HG03469 (cell line): ENCODE data around the gene TCTN1.
"Not testable (repeated sequence)": the region's sequence is repeated elsewhere in the genome, so short reads cannot be mapped to it uniquely, and the experiment has no call there.

Experiments
- ATAC-seq: cut with Tn5 transposase; IDR thresholded peaks from one replicate; pipeline ENCODE4 v1.9.1; 2021; ENCODE audit warnings: mild to moderate bottlenecking, moderate library complexity, moderate number of reproducible peaks; ENCODE audit not compliant: unreplicated experiment

TCTN1 gene

DNA sequence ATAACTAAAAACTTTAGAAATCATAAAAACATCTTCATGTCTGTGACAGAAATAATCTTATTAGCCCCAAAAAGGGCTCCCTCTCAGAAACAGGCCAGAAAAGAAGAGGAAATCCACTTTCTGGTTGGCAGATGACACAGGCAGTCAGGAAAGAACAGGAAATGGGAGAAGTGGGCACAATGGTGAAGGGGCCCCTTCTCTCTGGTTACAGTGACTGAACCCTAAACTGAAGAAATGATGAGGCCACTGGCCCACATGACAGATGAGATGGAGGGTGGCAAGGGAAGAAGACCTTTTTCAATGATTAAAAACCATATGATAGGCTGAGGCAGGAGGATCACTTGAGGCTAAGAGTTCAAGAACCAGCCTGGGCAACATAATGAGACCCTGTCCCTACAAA, 21.1 kb downstream of the TCTN1 start:
- no peak for ATAC-seq

DNA sequence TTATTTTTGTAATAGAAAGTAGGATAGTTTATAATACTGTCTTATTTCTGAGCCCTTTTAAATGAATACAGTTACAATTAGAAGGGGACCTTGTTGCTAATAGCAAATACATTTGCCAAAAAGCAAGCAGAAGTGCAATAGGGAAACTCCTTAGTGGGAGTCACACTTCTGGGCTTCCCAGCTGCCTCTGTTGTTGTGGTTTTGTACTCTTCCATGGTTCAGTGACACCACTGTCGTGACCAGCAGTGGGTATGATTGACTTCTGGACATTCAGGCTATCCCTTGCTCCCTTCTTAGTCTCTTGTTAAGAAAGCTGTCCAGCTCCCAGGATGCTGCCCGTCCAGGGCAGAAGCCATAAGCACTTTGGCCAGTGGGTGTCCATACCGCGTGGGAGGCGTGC, 22.6 kb downstream of the TCTN1 start:
- ATAC-seq: no peak

DNA sequence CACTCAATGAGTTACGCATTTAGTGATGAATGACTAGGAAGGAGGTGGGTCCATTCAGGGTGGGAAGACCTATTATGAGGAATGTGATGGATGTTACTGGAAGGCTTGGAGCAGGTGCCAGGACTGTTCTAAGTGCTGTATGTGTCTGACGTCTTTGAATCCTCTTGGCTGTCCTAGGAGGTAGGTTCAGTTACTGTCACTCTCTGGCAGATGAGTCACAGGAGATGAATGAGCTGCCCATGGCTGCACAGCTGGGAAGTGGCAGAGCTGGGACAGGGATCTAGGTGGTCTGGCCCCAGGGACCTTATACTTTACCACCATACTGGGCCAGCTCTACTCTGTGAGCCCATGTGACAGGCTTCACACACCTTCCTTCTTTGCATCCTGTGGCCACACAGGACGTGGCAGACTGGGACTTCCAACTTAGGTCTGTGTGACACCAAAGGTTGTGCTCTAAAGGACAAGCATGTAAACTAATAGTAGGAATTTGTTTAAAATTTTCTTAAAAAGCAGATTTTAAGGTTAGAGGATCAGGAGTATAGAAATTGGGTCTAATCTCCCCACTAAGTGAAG, 24.0 kb downstream of the TCTN1 start:
- ATAC-seq: no peak

DNA sequence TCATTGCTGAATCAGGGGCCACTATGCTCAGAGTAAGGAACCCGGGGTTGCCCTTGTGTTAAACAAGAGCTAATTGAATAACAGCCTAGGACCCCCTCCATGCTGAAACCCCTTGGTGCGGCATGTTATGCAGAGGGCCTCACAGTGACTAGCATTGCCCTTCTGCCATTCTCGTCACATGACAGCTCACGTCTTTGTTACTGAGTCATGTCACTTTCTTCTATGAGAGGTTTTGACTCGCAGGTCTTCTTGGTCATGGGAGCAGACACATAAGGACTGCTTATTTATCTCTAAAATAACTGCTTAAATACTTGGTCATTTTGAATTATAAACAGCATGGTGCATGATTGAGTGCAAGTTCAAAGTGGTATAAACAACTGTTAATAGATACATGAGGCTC, 24.9 kb downstream of the TCTN1 start:
- no peak for ATAC-seq

DNA sequence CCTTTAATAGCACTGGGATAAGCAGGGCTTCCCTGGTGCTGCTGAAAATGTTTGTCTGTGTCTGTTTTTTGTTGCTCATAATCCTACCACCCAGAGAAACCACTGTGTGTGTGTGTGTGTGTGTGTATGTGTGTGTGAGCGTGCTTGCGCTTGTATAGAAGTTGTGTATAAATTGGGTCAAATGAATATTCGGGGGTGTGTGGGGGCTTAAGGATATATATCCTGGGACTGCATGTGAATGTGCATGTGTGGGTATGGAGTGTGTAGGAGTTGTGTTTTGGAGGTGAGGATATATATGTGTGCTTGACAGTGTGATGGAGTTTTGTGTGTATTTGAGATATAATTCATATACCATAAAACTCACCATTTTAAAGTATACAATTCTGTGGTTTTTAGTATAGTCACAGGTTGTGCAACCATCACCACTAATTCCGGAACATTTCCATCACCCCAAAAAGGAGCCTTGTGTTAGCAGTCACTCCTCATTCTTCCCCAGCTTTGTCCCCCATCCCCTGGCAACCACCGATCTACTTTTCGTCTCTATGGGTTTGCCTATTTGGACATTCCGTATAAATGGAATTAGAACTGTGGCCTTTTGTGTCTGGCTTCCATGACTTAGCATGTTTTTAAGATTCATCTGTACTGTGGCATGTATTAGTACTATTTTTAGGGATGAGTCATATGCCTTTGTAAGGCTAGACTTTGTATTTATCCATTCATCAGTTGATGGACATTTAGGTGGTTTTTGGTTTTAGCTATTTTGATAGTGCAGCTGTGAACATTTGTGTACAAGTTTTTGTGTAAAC, 25.6 kb downstream of the TCTN1 start:
- ATAC-seq: no peak

DNA sequence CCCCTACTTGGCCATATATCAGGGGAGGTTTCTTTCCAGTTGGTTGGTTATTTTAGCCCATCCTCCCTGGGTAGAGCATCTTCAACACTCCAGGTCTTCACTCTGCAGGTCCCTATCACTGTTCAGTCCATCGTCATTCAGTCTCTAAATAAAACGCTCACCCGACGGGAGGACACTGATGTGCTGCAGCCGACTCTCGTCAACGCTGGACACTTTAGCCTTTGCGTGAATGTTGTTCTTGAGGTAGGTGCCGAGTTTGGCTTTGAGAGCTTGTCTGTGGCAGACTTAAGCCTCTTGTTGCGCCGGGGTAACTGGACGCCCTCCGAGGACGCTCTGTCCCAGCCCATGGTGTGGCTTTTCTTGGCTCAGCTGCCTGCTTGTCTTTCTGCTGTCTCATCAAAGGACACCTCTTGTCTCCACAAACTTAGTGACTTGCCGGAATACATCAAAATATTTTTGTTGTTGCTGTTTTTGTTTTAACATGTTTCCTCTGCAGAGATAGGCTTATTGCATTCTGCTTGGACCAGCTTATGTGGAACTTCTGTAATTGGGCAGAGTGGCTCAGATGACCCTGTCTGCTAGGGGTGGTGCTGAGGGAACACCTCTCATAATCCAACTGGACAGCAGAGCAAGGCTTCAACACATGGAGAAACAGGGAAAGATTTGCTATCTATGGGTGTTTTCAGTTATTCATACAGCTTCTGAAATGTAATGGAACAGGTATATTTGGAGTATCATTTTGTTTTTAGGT, 26.5 kb downstream of the TCTN1 start:
- no peak for ATAC-seq

DNA sequence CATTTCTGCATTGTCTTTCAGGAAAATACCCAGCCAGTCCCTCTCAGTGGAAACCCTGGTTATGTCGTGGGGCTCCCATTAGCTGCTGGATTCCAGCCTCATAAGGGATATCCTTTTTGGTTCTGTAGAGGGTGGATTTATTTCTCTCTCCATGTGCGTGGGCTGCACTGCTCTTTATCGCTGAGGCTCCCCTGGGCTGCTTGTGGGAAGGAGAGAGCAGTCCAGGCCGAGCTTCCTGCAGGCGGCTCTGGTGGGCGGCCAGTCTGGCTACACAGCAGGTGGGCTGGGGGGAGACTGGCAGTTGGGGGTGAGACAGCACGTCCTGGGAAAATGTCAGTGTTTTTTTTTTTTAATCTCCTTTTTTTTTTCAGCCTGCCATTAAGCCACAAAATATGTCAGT, 27.6 kb downstream of the TCTN1 start:
- no peak for ATAC-seq

DNA sequence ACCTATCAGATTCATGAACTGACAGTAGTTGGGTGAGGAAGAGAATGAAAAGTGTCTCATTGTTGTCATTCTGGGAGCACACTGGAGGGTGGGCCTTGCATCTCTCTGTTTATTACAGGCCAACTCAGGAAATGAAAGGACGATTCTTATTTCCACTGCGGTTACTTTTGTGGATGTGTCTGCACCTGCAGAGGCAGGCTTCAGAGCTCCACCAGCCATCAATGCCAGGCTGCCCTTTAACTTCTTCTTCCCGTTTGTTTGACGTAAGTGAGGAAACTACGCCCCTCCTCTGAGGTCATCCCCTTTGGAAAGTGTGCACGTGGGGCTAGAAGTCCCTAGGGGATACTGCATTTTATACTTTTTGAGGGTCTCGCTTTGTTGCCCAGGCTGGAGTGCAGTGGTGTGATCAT, 33.7 kb downstream of the TCTN1 start:
- no peak for ATAC-seq

DNA sequence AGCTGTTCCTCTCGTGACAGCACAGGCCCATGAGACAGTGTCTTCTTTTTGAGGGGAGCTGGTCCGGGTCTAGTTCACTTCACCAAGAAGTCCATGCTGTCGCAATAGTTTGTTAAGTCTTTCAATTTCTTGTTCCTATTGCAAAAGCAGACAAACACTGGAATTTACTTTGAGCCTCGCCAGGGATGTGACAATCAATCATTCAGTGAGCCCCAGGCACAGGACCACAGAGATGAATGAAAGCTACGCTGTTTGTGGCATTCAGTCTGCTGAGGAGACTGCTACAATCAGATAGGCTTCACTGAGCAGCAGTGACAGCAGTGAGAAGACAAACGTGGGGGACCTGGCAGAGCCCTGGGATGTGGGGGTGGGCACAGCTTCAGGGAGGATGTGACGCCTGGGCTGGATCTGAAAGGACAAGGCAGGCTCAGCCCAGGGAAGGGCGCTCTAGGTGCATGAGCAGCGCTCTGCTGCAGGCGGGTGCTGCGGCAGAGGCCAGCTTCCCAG, 35.5 kb downstream of the TCTN1 start:
- no peak for ATAC-seq

DNA sequence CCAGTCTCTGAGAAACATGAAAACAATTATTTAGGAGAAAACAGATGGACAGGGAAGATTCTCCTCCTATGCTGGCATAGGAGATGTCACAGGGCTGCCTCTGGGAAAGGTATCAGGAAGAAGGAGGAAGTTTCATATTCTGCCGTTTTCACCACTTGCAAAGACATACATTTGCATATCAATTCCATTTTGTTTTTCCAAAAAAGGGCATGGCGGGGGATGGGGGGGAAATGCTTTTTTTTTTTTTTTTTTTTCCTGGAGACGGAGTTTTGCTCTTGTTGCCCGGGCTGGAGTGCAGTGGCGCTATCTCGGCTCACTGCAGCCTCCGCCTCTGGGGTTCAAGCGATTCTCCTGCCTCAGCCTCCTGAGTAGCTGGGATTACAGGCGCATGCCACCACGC, 40.3 kb downstream of the TCTN1 start:
- not testable (repeated sequence) for ATAC-seq

DNA sequence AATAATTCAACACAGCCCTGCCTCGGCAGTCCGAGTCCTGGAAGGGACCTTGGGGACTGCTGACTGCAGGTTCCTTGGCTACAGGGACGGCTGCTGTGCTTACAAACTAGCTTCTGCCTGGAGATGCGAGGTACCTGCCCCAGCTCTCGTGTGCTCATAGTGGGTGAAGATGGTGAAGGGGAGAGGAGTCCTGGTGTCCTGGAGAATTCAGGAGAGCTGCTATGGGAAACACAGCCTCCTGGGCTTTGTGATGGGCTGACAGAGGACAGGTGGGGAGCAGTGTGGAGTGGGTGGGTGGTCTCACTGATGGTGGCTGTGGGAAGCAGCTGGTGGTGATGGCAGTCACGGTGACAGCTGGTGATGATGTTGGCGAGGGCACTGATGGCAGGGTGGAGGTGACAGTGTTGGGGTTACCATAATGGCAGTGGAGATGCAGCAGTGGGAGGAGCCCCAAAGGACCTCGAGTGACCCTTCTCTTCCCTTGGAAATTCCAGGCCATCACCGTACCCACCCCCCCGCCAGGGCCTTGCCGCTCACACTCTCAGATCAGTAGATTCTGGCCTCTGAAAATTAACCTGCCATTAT, 42.2 kb downstream of the TCTN1 start:
- no peak for ATAC-seq

DNA sequence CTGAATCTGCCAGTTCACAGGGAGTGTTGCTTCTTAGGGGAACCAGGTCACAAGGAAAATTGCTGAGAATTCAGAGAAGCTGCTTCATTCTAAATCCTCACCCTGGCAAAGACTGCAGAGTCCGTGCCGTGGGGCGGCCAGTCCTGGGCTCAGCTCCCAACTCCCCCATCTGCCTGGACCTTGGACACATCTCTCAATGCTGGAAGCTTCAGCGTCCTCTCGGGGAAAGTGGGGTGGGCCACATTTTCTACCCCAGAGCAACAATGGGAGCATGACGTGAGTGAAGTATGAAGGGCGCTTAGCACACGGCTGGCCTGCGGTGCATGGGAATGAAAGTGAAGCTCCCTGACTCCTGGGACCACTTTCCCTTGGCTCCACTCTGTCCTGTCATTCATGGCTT, 43.8 kb downstream of the TCTN1 start:
- ATAC-seq: no peak

DNA sequence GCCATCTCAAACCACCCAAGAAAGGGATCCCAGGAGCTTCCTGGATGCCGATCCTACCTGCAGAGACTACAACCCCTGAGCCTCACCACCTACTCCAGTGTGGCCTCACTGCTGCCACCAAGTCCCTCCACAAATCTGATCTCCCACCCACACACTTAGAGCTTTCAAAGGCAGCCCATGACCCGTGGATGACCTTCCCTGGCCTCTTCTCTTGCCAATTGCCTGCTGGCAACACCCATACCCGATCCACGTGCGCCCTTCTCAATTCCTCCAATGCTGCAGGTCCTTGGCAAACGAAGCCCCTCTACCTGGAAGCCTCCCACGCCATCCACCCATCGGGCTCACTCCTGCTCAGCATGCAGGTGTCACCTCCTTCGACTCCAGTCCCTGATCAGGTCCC, 44.3 kb downstream of the TCTN1 start:
- ATAC-seq: no peak

DNA sequence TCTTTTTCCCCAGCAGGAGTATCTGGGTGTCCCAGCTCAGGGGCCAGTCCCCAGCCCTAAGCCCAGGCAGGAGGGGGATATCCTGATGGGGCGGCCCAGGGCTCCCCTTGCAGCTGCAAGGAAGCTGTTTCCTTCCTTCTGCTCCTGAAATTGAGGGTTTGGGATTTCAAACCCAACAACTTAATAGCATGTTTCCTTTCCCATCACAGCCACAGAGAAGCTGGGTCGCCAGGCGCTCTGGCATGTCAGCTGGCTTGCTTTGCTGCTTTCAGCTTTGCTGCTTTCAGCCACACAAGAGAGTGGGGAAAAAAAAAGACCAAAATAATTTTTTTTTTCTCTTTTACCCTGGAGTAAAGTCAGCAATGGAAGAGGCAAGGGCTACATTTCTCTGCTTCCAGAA, 44.9 kb downstream of the TCTN1 start:
- no peak for ATAC-seq

DNA sequence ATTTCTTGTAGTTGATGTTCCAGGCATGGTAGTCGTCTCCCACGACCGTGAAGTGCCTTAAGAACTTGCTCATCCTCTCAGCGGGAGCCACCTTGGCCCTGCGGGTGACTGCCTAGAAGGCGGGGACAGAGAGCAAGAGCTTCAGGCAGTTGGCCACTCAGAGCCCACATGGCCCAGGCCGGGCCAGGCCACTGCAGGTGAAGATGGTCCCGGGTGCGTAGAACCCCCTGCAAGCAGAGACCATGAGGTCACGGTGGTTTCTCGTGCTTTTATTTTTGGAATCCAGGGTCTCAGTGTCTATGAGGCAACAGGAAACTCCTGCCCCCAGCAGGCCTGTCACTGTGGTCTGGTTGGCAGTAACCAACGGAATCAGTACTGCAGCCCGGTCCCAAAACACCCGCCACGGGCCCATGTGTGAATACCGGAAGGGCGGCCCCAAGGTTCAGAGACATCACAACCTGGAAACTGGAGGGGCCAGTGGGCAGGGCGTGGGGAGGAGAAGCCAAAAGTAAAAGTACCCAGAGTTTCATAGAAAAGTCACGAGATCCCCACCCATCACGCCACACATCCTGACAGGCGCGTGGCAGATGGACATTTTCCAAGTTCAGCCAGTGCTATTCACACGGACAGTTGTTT, 47.5 kb downstream of the TCTN1 start:
- peak; percentile 58 for ATAC-seq

DNA sequence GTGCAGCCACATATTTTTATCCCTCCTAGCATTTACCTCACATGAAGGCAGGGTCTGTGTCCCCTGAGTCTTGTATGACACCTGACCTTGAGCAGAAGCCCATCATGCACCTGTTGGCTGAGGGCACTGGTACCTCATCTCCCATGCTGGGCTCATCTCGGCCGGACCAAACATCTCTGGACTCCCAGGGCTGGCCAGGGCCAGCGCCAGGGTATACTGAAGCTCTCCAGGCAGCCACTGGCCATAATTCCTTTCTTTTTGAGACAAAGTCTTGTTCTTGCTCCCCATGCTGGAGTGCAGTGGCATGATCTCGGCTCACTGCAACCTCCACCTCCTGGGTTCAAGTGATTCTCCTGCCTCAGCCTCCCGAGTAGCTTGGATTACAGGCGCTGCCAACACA, 53.0 kb downstream of the TCTN1 start:
- ATAC-seq: no peak

DNA sequence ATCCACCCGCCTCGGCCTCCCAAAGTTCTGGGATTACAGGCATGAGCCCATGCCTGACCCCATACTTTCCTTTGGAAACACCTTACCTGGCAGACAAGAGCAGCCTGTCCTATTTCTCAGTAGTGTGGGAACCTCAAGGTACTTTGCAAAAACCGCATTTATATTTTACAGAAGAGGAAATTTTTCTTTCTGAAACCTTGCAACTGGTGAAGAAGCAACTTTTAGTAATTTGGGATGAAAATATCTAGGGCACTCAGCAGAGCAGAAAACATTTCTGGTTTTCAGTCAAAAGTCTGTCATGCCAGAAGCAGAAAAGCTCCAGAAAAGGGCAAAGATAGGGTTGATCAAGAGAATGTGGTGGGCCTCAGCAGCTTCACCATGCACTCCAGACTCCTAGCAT, 53.7 kb downstream of the TCTN1 start:
- no peak for ATAC-seq

DNA sequence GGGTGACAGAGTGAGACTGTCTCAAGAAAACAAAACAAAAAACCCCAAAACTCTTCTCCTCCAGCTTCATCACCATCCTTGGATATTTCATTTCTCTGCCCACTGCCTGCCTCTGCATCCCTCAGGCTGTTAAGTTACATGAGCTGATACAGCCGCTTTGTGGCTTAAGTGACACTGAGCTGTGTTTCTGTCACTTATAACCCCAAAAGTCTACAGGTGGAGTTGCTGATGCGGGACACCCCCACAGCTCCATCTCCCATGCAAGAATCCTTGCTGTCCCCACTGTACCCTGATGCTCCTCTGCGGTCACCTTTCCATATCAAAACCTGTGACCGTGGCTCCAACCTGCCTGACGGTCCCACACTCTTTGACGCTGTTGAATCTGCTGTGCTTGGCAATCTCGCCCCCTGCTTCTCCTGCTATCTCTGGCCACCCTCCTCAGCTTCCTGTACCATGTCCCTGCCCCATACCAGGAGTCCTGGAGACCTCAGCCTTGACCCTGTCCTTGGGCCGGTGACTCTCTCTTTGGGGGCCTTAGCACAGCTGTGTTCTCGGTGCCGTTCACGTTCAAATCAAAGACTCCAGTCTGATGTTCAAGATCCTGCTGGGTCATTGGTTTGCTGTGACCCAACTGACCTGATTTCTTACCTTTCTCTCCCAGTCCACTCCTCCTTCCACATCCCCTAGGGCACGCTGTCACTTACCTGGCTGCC, 54.7 kb downstream of the TCTN1 start:
- no peak for ATAC-seq

DNA sequence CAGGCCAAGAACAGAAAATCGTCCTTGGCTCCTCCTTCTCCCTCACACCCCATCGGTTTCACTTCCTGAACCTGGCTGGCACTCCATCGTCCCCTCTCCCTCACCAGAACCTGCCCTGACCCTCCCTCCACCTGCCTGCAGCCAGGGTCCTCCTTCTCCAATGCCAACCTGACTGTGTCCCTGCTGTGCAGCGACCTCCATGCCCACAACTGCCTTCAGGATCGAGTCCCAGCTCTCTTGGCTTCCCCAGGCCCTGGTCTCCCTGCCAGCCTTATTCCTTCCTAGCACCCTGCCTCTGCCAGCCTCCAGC, 55.2 kb downstream of the TCTN1 start:
- ATAC-seq: no peak

DNA sequence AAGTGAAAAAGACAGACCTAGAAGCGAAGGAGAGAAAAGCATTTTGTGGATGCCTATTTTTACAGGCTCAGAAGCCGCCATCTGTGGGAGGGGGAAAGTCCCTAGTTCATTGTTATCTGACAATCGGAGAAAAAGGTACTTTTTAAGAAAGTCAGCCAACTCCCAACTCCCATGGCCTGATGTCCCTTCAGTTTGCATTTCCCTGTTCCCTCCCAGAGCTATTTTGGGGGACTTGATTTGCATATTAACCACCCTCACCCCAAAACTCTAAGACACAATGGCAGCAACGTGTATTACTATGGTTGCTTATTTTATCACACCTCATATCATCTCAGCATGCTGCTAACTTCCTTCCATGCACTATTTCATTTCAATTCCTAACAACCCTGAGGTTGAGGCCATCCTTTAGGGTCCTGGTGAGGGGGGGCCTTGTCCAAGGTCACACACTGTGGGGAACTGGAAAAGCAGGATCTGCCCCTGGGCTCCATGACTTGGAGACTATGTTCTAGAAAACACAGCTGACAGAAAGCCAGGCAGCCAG, 56.3 kb downstream of the TCTN1 start:
- peak; percentile 32 for ATAC-seq
